ENCODE measurements around the gene PKD1. TPM values are rescaled to one million over a fixed set of nuclear protein-coding genes. Genes with fewer than 3 reads are reported as not detected.
A peak's percentile ranks its signal among the peaks of the same experiment; 100 is the strongest.

PKD1 gene
- total RNA-seq, 1 experiment from 2014 or later = 102 TPM

DNA sequence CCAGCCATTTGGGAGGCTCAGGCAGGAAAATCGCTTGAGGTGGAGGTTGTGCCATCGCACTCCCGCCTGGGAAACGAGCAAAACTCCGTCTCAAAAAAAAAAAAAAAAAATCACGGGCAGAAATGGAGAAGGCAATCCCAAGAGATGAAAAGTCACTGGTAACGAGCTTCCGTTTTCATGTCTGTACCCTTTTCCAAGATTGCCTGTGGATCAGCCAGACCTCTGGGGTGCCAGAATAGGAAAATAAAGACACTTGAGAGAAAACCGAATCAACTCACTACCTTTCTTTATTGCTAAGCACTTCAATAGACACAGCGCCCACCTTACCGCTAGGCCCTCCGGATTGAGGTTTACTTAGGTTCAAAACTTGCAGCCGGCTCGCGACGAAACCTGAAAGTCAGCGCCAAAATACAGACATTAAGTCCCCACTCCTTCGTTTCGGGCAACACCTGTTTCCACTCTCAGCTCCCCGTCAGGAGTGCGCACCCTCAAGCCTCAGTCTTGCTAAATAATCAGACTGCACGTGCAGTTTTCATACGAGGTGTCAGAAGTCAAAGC, 18.9 kb upstream of the PKD1 start:
- DNase-seq (ENCODE audit: low spot score) (no peak), ATAC-seq (no peak)
- Mint-ChIP-seq H3K27me3 (ENCODE audit: low read depth) (no peaks in the 10 kb centered on the region; the same call in 1 of the 2 replicates), H3K4me1 (peaks cover 57% of the 10 kb centered on the region), H3K36me3 (peaks cover 35% of the 10 kb centered on the region), H3K9me3 (no peaks in the 10 kb centered on the region), H3K4me3 (peak overlapping the region; percentile 97), H3K27ac (peak overlapping the region; percentile 94)
- TF ChIP-seq ZNF671 (CRISPR knock-in tag; IDR thresholded peaks at IDR 0.05) = peak; percentile 80
- TF ChIP-seq, protein P1, sequence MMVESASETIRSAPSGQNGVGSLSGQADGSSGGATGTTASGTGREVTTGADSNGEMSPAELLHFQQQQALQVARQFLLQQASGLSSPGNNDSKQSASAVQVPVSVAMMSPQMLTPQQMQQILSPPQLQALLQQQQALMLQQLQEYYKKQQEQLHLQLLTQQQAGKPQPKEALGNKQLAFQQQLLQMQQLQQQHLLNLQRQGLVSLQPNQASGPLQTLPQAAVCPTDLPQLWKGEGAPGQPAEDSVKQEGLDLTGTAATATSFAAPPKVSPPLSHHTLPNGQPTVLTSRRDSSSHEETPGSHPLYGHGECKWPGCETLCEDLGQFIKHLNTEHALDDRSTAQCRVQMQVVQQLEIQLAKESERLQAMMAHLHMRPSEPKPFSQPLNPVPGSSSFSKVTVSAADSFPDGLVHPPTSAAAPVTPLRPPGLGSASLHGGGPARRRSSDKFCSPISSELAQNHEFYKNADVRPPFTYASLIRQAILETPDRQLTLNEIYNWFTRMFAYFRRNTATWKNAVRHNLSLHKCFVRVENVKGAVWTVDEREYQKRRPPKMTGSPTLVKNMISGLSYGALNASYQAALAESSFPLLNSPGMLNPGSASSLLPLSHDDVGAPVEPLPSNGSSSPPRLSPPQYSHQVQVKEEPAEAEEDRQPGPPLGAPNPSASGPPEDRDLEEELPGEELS (CRISPR knock-in tag; IDR thresholded peaks at IDR 0.05) = no peak
- no peak for TF ChIP-seq ZNF396 (CRISPR knock-in tag; IDR thresholded peaks at IDR 0.05; ENCODE audit: borderline replicate concordance)
- TF ChIP-seq NR1H2 (CRISPR knock-in tag; IDR thresholded peaks at IDR 0.05) = peak; percentile 43; the same call in 1 of the 2 replicates
- TF ChIP-seq SP1 (CRISPR knock-in tag; conservative IDR thresholded peaks at IDR 0.05) = no peak; the same call in 1 of the 2 replicates
- TF ChIP-seq, protein P2, sequence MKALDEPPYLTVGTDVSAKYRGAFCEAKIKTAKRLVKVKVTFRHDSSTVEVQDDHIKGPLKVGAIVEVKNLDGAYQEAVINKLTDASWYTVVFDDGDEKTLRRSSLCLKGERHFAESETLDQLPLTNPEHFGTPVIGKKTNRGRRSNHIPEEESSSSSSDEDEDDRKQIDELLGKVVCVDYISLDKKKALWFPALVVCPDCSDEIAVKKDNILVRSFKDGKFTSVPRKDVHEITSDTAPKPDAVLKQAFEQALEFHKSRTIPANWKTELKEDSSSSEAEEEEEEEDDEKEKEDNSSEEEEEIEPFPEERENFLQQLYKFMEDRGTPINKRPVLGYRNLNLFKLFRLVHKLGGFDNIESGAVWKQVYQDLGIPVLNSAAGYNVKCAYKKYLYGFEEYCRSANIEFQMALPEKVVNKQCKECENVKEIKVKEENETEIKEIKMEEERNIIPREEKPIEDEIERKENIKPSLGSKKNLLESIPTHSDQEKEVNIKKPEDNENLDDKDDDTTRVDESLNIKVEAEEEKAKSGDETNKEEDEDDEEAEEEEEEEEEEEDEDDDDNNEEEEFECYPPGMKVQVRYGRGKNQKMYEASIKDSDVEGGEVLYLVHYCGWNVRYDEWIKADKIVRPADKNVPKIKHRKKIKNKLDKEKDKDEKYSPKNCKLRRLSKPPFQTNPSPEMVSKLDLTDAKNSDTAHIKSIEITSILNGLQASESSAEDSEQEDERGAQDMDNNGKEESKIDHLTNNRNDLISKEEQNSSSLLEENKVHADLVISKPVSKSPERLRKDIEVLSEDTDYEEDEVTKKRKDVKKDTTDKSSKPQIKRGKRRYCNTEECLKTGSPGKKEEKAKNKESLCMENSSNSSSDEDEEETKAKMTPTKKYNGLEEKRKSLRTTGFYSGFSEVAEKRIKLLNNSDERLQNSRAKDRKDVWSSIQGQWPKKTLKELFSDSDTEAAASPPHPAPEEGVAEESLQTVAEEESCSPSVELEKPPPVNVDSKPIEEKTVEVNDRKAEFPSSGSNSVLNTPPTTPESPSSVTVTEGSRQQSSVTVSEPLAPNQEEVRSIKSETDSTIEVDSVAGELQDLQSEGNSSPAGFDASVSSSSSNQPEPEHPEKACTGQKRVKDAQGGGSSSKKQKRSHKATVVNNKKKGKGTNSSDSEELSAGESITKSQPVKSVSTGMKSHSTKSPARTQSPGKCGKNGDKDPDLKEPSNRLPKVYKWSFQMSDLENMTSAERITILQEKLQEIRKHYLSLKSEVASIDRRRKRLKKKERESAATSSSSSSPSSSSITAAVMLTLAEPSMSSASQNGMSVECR (CRISPR knock-in tag; IDR thresholded peaks at IDR 0.05; ENCODE audit: borderline replicate concordance) = no peak
- TF ChIP-seq, protein P3, sequence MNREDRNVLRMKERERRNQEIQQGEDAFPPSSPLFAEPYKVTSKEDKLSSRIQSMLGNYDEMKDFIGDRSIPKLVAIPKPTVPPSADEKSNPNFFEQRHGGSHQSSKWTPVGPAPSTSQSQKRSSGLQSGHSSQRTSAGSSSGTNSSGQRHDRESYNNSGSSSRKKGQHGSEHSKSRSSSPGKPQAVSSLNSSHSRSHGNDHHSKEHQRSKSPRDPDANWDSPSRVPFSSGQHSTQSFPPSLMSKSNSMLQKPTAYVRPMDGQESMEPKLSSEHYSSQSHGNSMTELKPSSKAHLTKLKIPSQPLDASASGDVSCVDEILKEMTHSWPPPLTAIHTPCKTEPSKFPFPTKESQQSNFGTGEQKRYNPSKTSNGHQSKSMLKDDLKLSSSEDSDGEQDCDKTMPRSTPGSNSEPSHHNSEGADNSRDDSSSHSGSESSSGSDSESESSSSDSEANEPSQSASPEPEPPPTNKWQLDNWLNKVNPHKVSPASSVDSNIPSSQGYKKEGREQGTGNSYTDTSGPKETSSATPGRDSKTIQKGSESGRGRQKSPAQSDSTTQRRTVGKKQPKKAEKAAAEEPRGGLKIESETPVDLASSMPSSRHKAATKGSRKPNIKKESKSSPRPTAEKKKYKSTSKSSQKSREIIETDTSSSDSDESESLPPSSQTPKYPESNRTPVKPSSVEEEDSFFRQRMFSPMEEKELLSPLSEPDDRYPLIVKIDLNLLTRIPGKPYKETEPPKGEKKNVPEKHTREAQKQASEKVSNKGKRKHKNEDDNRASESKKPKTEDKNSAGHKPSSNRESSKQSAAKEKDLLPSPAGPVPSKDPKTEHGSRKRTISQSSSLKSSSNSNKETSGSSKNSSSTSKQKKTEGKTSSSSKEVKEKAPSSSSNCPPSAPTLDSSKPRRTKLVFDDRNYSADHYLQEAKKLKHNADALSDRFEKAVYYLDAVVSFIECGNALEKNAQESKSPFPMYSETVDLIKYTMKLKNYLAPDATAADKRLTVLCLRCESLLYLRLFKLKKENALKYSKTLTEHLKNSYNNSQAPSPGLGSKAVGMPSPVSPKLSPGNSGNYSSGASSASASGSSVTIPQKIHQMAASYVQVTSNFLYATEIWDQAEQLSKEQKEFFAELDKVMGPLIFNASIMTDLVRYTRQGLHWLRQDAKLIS (CRISPR knock-in tag; IDR thresholded peaks at IDR 0.05; ENCODE audit: borderline replicate concordance) = no peak
- no peak for TF ChIP-seq GRHL2 (CRISPR knock-in tag; IDR thresholded peaks at IDR 0.05; ENCODE audit: insufficient replicate concordance, severe bottlenecking)
- no peak for TF ChIP-seq JUN (CRISPR knock-in tag; IDR thresholded peaks at IDR 0.05)
- no peak for TF ChIP-seq ZNF138 (CRISPR knock-in tag; conservative IDR thresholded peaks at IDR 0.05)
- TF ChIP-seq NR2C2 (CRISPR knock-in tag; IDR thresholded peaks at IDR 0.05) = no peak
- TF ChIP-seq, protein P4, sequence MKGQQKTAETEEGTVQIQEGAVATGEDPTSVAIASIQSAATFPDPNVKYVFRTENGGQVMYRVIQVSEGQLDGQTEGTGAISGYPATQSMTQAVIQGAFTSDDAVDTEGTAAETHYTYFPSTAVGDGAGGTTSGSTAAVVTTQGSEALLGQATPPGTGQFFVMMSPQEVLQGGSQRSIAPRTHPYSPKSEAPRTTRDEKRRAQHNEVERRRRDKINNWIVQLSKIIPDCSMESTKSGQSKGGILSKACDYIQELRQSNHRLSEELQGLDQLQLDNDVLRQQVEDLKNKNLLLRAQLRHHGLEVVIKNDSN (CRISPR knock-in tag; IDR thresholded peaks at IDR 0.05) = no peak
- no peak for TF ChIP-seq KAT7 (CRISPR knock-in tag; IDR thresholded peaks at IDR 0.05; ENCODE audit: borderline replicate concordance)
- TF ChIP-seq FOXJ3 (CRISPR knock-in tag; IDR thresholded peaks at IDR 0.05; ENCODE audit: borderline replicate concordance) = no peak
- no peak for TF ChIP-seq MXD4 (CRISPR knock-in tag; IDR thresholded peaks at IDR 0.05; ENCODE audit: borderline replicate concordance)
- TF ChIP-seq EMX1 (CRISPR knock-in tag; IDR thresholded peaks at IDR 0.05) = no peak; the same call in 1 of the 2 replicates
- 0 out of 2 replicates have a peak, but pooled peaks have one; percentile 4 for TF ChIP-seq SMAD4 (CRISPR knock-in tag; IDR thresholded peaks at IDR 0.05)
- TF ChIP-seq, protein P5, sequence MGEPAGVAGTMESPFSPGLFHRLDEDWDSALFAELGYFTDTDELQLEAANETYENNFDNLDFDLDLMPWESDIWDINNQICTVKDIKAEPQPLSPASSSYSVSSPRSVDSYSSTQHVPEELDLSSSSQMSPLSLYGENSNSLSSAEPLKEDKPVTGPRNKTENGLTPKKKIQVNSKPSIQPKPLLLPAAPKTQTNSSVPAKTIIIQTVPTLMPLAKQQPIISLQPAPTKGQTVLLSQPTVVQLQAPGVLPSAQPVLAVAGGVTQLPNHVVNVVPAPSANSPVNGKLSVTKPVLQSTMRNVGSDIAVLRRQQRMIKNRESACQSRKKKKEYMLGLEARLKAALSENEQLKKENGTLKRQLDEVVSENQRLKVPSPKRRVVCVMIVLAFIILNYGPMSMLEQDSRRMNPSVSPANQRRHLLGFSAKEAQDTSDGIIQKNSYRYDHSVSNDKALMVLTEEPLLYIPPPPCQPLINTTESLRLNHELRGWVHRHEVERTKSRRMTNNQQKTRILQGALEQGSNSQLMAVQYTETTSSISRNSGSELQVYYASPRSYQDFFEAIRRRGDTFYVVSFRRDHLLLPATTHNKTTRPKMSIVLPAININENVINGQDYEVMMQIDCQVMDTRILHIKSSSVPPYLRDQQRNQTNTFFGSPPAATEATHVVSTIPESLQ (CRISPR knock-in tag; IDR thresholded peaks at IDR 0.05) = no peak
- TF ChIP-seq GABPB1 (CRISPR knock-in tag; IDR thresholded peaks at IDR 0.05) = no peak
- peak; percentile 85 for TF ChIP-seq NFATC4 (CRISPR knock-in tag; IDR thresholded peaks at IDR 0.05)
- ChIA-PET POLR2A (interaction anchor here (0.7 to 1.5 kb wide), 14 partner anchors 8 to 193 kb away, joined by 3 to 10 read pairs (median 4); partner anchors contain the start of genes ECI1, NTHL1, PGP and PKD1), CTCF (interaction anchor here (1.1 to 1.7 kb wide), 7 partner anchors 8 to 449 kb away, joined by 3 to 16 read pairs (median 7); partner anchors contain the start of gene MAPK8IP3)
